ENCODE data around the gene CADM1. TPM values are rescaled to one million over a fixed set of nuclear protein-coding genes. Genes with fewer than 3 reads are reported as not detected.

Gene CADM1
- total and polyA plus RNA-seq, 7 donors, result 0.69 to 25.2 (median 15.6) TPM

Small RNAs within 50 kb of the gene (small RNA-seq; reads per million reads assigned to genes)
- 0 reads per million in 3 donors for gene RF01293
